Smooth muscle cell (in vitro differentiated cells): ENCODE results near the gene ANKS6. TPM values are rescaled to one million over a fixed set of nuclear protein-coding genes. Genes with fewer than 3 reads are reported as not detected.

ENCODE experiments used
- DNase-seq: peaks from one replicate; lab custom pipeline; 2025; ENCODE audit not compliant: unreplicated experiment; lab: John Stamatoyannopoulos, UW
- H2AFZ ChIP-seq: fragments of 200-600 bp; sonication (generic); 2 replicates; pipeline ENCODE4 v1.6.0; 2016; ENCODE audit warnings: antibody characterized with exemption, low read depth, mild to moderate bottlenecking
- H3F3A ChIP-seq: fragments of 200-600 bp; sonication (generic); 2 replicates; pipeline ENCODE4 v1.6.0; 2017; ENCODE audit warnings: antibody characterized with exemption, low read depth
- H3K27ac ChIP-seq: fragments of 200-600 bp; sonication (generic); 2 replicates; pipeline ENCODE4 v1.5.1; 2016; ENCODE audit warnings: low read depth, mild to moderate bottlenecking
- H3K27me3 ChIP-seq: fragments of 200-600 bp; sonication (generic); 2 replicates; pipeline ENCODE4 v1.6.1; 2016; ENCODE audit warnings: low read depth, mild to moderate bottlenecking
- H3K36me3 ChIP-seq: fragments of 200-600 bp; sonication (generic); 2 replicates; pipeline ENCODE4 v1.5.1; 2016; ENCODE audit warnings: low read depth
- H3K4me1 ChIP-seq: fragments of 200-600 bp; sonication (generic); 2 replicates; pipeline ENCODE4 v1.5.1; 2016; ENCODE audit warnings: low read depth
- H3K4me2 ChIP-seq: fragments of 200-600 bp; sonication (generic); 2 replicates; pipeline ENCODE4 v1.6.0; 2016; ENCODE audit warnings: mild to moderate bottlenecking
- H3K4me3 ChIP-seq: fragments of 200-600 bp; sonication (generic); 2 replicates; pipeline ENCODE4 v1.5.1; 2016; ENCODE audit warnings: mild to moderate bottlenecking
- H3K79me2 ChIP-seq: fragments of 200-600 bp; sonication (generic); 2 replicates; pipeline ENCODE4 v1.6.0; 2016; ENCODE audit warnings: low read depth, mild to moderate bottlenecking
- H3K9ac ChIP-seq: fragments of 200-600 bp; sonication (generic); 2 replicates; pipeline ENCODE4 v1.6.0; 2016; ENCODE audit warnings: low read depth
- H3K9me3 ChIP-seq: fragments of 200-600 bp; sonication (generic); replicated peaks from 2 replicates; pipeline ENCODE4 v1.5.1; 2016; ENCODE audit warnings: low read depth
- H4K20me1 ChIP-seq: fragments of 200-600 bp; sonication (generic); 2 replicates; pipeline ENCODE4 v1.6.0; 2016; ENCODE audit warnings: low read depth
- CTCF ChIP-seq: fragments of 200-600 bp; sonication (generic); IDR thresholded peaks from 2 replicates; pipeline ENCODE4 v1.5.1; 2017; ENCODE audit warnings: borderline replicate concordance, mild to moderate bottlenecking, antibody characterized with exemption; ENCODE audit not compliant: insufficient read depth, poor library complexity, severe bottlenecking
- WGBS: methylation state at CpG from one replicate; pipeline ENCODE4 v1.1.7; 2016; ENCODE audit warnings: low lambda C conversion rate; 5-methylcytosine and 5-hydroxymethylcytosine counted together
- polyA plus RNA-seq: library from polyadenylated mRNA; unstranded; fragments of >200 nt; fragmentation: Nextera tagmentation; extraction: Ambion mirVana; gene quantifications from 2 replicates; pipeline ENCODE4 v1.2.1, GENCODE V29; 2016
- total RNA-seq: library from RNA; depleted of rRNA; stranded (reverse); fragments of >200 nt; gene quantifications from 2 replicates; pipeline ENCODE4 v1.2.3, GENCODE V29; 2014

ANKS6 gene
- total and polyA plus RNA-seq, 2 experiments from 2014 or later = 10.5 to 13.6 TPM

DNA sequence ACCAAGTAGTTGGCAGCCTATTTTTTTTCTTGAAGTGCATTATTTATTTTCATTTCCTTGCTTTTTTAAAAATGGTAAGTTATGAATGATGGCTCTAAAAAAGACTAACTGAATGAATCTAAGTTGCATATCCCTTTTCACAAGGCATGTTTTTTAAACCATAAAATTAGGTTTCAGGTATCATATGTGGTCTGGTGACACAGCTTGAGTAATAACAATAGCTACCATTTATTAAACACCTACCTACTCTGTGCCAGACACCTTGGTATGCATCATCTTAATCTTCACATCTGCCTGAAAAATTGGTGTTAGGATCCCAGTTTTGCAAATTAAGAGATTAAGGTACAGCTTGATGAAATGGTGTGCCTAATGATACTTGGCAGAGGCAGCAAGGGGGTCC, 83.4 kb downstream of the ANKS6 start:
- no peaks in the 10 kb centered on the region for H3F3A ChIP-seq
- H3K4me3 ChIP-seq = no peak overlapping the region
- no peak overlapping the region for H3K4me2 ChIP-seq
- no peak for DNase-seq
- H3K4me1 ChIP-seq = no peaks in the 10 kb centered on the region
- no peak overlapping the region for H3K9ac ChIP-seq
- H3K79me2 ChIP-seq = no peaks in the 10 kb centered on the region
- peaks cover 95% of the 10 kb centered on the region for H3K27me3 ChIP-seq
- no peaks in the 10 kb centered on the region for H4K20me1 ChIP-seq
- H2AFZ ChIP-seq = no peak overlapping the region
- H3K36me3 ChIP-seq = no peaks in the 10 kb centered on the region
- TF ChIP-seq CTCF = no peak
- H3K9me3 ChIP-seq = no peaks in the 10 kb centered on the region
- no peak overlapping the region for H3K27ac ChIP-seq

GRCh38 chr9:98709968-98710965, 86.1 kb downstream of the ANKS6 start:
- Histone ChIP-seq H3K4me2 (no peak overlapping the region), H3K27ac (no peak overlapping the region), H3F3A (no peaks in the 10 kb centered on the region), H3K27me3 (peaks cover 95% of the 10 kb centered on the region), H3K79me2 (no peaks in the 10 kb centered on the region), H3K4me1 (no peaks in the 10 kb centered on the region), H3K36me3 (no peaks in the 10 kb centered on the region), H3K9me3 (no peaks in the 10 kb centered on the region), H3K4me3 (no peak overlapping the region), H4K20me1 (no peaks in the 10 kb centered on the region), H2AFZ (no peak overlapping the region), H3K9ac (no peak overlapping the region)
- no peak for DNase-seq
- no peak for TF ChIP-seq CTCF
- WGBS = 67% methylated on average over 14 of the region's 14 CpGs

GRCh38 chr9:98708933-98709911, 87.1 kb downstream of the ANKS6 start, which contains the start of gene GABBR2:
Gene GABBR2, minus strand, starts transcription at chr9:98708935. Its CDS starts 198 bp downstream, at chr9:98708737.
- Histone ChIP-seq H3K36me3 (no peaks in the 10 kb centered on the region), H3K4me3 (peak within 1 kb of the TSS; percentile 41), H4K20me1 (no peaks in the 10 kb centered on the region), H3K4me1 (no peaks in the 10 kb centered on the region), H3K27ac (no peak within 1 kb of the TSS), H3F3A (no peaks in the 10 kb centered on the region), H3K27me3 (peaks cover 95% of the 10 kb centered on the region), H3K9me3 (no peaks in the 10 kb centered on the region), H3K4me2 (peak within 1 kb of the TSS; percentile 82), H2AFZ (no peak within 1 kb of the TSS), H3K79me2 (no peaks in the 10 kb centered on the region), H3K9ac (no peak within 1 kb of the TSS)
- TF ChIP-seq CTCF = no peak
- no peak for DNase-seq
- 5% methylated on average over 63 of the region's 111 CpGs for WGBS
